ENCODE measurements around the gene PDCL2. TPM values are rescaled to one million over a fixed set of nuclear protein-coding genes. Genes with fewer than 3 reads are reported as not detected.
"Not testable (repeated sequence)": the region's sequence is repeated elsewhere in the genome, so short reads cannot be mapped to it uniquely, and the experiment has no call there.

PDCL2 gene
- total RNA-seq, 2 experiments from 2014 or later = not detected

DNA sequence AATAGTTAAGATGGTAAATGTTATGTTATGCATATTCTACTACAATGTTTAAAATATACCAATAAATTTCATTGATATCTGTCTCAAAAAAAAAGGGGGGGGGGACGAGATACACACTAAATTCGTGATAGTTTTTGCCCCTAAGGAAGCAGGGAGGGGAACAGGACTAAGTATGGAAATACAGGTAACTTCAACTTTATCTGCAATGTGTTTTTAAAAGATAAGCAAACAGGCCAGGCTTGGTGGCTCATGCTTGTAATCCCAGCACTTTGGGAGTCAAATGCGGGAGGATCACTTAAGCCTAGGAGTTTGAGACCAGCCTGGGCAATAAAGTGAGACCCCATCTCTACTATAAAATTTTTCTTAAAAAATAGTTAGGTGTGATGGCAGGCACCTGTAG, 31.9 kb downstream of the PDCL2 start:
- H3K9me3 ChIP-seq (ENCODE audit: control insufficient read depth in 1 of 2, insufficient read depth in 1 of 2, low read length in 2 of 2) = no peaks in the 10 kb centered on the region
- no peaks in the 10 kb centered on the region for H3K36me3 ChIP-seq (ENCODE audit: insufficient read depth, low read length)
- no peaks in the 10 kb centered on the region for H3K27me3 ChIP-seq (ENCODE audit: control insufficient read depth in 1 of 2, insufficient read depth in 2 of 2, low read length in 2 of 2)
- H3K27ac ChIP-seq (ENCODE audit: low read depth in 1 of 2, low read length in 2 of 2) = no peak overlapping the region
- H3K4me1 ChIP-seq (ENCODE audit: insufficient read depth, low read length) = no peaks in the 10 kb centered on the region
- no peak overlapping the region for H3K4me3 Mint-ChIP-seq
- no peaks in the 10 kb centered on the region for H3K36me3 Mint-ChIP-seq (ENCODE audit: low read depth)
- intact Hi-C loops (cut with DNase I, micrococcal nuclease) = no loop called here
- no peaks in the 10 kb centered on the region for H3K4me1 Mint-ChIP-seq (ENCODE audit: low read depth)
- ChIA-PET CTCF (no interaction called here), POLR2A (no interaction called here)
- DNase-seq = no peak
- no peak overlapping the region for H3K4me3 ChIP-seq (ENCODE audit: low read length)
- peaks cover 4% of the 10 kb centered on the region for H3K27me3 Mint-ChIP-seq
- H3K9me3 Mint-ChIP-seq = no peaks in the 10 kb centered on the region
- no peak overlapping the region for H3K27ac Mint-ChIP-seq
- ATAC-seq (ENCODE audit: poor library complexity) = no peak
- TF ChIP-seq, protein P1, sequence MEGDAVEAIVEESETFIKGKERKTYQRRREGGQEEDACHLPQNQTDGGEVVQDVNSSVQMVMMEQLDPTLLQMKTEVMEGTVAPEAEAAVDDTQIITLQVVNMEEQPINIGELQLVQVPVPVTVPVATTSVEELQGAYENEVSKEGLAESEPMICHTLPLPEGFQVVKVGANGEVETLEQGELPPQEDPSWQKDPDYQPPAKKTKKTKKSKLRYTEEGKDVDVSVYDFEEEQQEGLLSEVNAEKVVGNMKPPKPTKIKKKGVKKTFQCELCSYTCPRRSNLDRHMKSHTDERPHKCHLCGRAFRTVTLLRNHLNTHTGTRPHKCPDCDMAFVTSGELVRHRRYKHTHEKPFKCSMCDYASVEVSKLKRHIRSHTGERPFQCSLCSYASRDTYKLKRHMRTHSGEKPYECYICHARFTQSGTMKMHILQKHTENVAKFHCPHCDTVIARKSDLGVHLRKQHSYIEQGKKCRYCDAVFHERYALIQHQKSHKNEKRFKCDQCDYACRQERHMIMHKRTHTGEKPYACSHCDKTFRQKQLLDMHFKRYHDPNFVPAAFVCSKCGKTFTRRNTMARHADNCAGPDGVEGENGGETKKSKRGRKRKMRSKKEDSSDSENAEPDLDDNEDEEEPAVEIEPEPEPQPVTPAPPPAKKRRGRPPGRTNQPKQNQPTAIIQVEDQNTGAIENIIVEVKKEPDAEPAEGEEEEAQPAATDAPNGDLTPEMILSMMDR (IDR thresholded peaks at IDR 0.05) = no peak

DNA sequence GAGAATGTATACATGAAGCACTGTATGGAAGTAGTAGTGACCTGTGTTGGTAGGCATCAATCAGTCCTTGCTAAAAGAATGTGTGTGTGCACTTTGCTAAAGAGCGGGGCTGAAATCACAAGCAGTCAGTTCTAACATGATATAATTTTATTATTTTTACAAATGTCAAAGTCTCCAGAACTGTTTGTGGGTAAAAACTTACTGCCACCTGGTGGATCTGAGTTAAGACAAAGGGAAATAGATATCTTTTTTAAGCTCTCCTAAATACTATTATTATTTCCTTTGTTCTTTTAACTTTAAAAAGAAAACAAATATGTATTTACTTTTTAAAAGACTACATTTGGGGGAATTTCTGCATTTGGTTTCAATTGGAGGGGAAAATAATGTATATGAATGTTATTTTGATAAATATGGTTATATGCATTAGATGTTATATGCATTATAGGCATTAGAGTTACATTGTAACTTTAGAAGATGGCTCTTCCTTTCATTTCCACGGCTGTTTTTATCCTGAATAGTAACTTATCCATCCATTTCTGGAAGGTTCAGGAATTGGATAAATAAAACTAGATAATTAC, 37.5 kb downstream of the PDCL2 start:
- peak in 4 of 14 experiments; percentile 10 to 65 (median 62) for DNase-seq
- H3K9me3 ChIP-seq (ENCODE audit: control insufficient read depth in 1 of 2, insufficient read depth in 1 of 2, low read length in 2 of 2) = no peaks in the 10 kb centered on the region
- CTCF ChIA-PET = interaction anchor here (0.7 to 1.5 kb wide), 9 partner anchors 8 to 242 kb away, joined by 3 to 5 read pairs (median 4); partner anchors contain the start of genes SRD5A3 and TMEM165
- no peak overlapping the region for H3K27ac ChIP-seq (ENCODE audit: low read depth in 1 of 2, low read length in 2 of 2)
- POLR2A ChIA-PET = interaction anchor here (0.7 to 1.1 kb wide), 2 partner anchors 9 to 10 kb away, joined by 3 to 5 read pairs; no protein-coding TSS in a partner anchor
- H3K4me3 ChIP-seq (ENCODE audit: low read length) = no peak overlapping the region
- Mint-ChIP-seq H3K27ac (no peak overlapping the region), H3K9me3 (no peaks in the 10 kb centered on the region), H3K36me3 (ENCODE audit: low read depth) (no peaks in the 10 kb centered on the region), H3K27me3 (peaks cover 4% of the 10 kb centered on the region), H3K4me3 (no peak overlapping the region), H3K4me1 (ENCODE audit: low read depth) (no peaks in the 10 kb centered on the region)
- no peaks in the 10 kb centered on the region for H3K27me3 ChIP-seq (ENCODE audit: control insufficient read depth in 1 of 2, insufficient read depth in 2 of 2, low read length in 2 of 2)
- no peaks in the 10 kb centered on the region for H3K36me3 ChIP-seq (ENCODE audit: insufficient read depth, low read length)
- no peaks in the 10 kb centered on the region for H3K4me1 ChIP-seq (ENCODE audit: insufficient read depth, low read length)
- TF ChIP-seq, protein P1 (IDR thresholded peaks at IDR 0.05) = peak; percentile 78
- peak; percentile 55 for ATAC-seq (ENCODE audit: poor library complexity)
- intact Hi-C loops (cut with DNase I, micrococcal nuclease) = loop anchor here (1.0 to 10.0 kb wide), 9 partner anchors 107 to 1353 kb away; partner anchors contain the start of genes SRD5A3 (in 2 of the 2) and REST (in 1 of the 2)

DNA sequence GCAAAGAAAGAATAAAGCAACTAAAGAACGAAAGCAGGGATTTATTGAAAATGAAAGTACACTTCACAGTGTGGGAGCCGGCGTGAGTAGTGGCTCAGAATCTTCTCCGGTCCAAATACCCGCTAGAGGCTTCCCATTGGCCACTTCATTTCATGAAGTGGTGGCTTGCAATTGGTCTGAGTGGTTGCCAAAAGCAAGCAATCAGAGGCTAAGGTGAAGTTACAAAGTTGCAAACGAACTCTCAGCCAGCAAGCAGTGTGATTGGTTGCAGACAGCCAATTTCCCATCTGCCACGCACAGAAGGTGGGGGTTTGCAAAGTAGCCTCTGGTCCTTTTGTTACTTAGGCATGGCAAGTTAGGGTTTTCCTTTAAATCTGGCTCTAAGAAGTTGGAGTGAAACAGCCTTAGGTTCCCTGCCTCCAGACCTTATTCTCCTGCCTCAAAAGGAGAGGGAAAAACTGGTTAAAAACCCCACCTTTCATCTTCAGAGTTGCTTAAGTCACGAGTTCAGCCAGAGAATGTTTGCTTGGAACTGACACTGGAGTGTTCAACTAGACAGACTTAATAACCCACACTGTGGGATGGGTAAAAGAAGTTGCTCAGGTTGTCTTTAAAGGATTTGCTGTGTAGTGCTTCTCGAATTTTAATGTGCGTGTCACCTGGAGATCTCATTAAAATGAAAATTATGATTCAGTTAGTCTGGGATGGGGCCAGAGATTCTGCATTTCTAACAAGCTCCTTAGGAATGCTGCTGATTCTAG, 38.4 kb downstream of the PDCL2 start:
- H3K9me3 Mint-ChIP-seq = no peaks in the 10 kb centered on the region
- ChIA-PET POLR2A (interaction anchor here (1.1 kb wide), 1 partner anchor 11 kb away, joined by 3 read pairs; no protein-coding TSS in a partner anchor), CTCF (interaction anchor here (1.5 kb wide), 1 partner anchor 241 kb away, joined by 4 read pairs; no protein-coding TSS in a partner anchor)
- no peaks in the 10 kb centered on the region for H3K9me3 ChIP-seq (ENCODE audit: control insufficient read depth in 1 of 2, insufficient read depth in 1 of 2, low read length in 2 of 2)
- H3K4me1 ChIP-seq (ENCODE audit: insufficient read depth, low read length) = no peaks in the 10 kb centered on the region
- H3K4me1 Mint-ChIP-seq (ENCODE audit: low read depth) = no peaks in the 10 kb centered on the region
- intact Hi-C loops (cut with DNase I, micrococcal nuclease) = loop anchor here (2.0 to 10.0 kb wide), 7 partner anchors 106 to 1354 kb away; partner anchors contain the start of genes REST (in 1 of the 2) and SRD5A3 (in 1 of the 2)
- peak overlapping the region; percentile 9 for H3K4me3 ChIP-seq (ENCODE audit: low read length)
- H3K27ac ChIP-seq (ENCODE audit: low read depth in 1 of 2, low read length in 2 of 2) = no peak overlapping the region
- no peaks in the 10 kb centered on the region for H3K36me3 Mint-ChIP-seq (ENCODE audit: low read depth)
- H3K27ac Mint-ChIP-seq = no peak overlapping the region
- no peak for ATAC-seq (ENCODE audit: poor library complexity)
- no peaks in the 10 kb centered on the region for H3K27me3 ChIP-seq (ENCODE audit: control insufficient read depth in 1 of 2, insufficient read depth in 2 of 2, low read length in 2 of 2)
- DNase-seq = peak in 4 of 14 experiments; percentile 14 to 63 (median 49)
- TF ChIP-seq, protein P1 (IDR thresholded peaks at IDR 0.05) = no peak
- H3K4me3 Mint-ChIP-seq = no peak overlapping the region
- peaks cover 4% of the 10 kb centered on the region for H3K27me3 Mint-ChIP-seq
- no peaks in the 10 kb centered on the region for H3K36me3 ChIP-seq (ENCODE audit: insufficient read depth, low read length)

DNA sequence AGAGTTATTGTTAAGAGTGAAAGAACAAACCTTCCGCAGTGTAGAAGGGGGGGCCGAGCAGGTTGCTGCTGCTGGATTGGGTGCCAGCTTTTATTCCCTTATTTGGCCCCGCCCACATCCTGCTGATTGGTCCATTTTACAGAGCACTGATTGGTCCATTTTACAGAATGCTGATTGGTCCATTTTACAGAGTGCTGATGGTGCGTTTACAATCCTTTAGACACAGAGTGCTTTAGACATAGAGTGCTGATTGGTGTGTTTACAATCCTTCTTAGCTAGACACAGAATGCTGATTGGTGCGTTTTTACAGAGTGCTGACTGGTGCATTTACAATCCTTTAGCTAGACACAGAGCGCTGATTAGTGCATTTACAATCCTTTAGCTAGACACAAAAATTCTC, 40.1 kb downstream of the PDCL2 start:
- intact Hi-C loops (cut with DNase I, micrococcal nuclease) = loop anchor here (5.0 to 10.0 kb wide), 5 partner anchors 105 to 1355 kb away; partner anchors contain the start of gene REST (in 1 of the 2)
- H3K4me3 Mint-ChIP-seq; H3K36me3 Mint-ChIP-seq (ENCODE audit: low read depth); POLR2A ChIA-PET; H3K36me3 ChIP-seq (ENCODE audit: insufficient read depth, low read length); H3K27me3 Mint-ChIP-seq; H3K9me3 ChIP-seq (ENCODE audit: control insufficient read depth in 1 of 2, insufficient read depth in 1 of 2, low read length in 2 of 2); H3K9me3 Mint-ChIP-seq; H3K4me1 ChIP-seq (ENCODE audit: insufficient read depth, low read length); H3K4me3 ChIP-seq (ENCODE audit: low read length); H3K27ac Mint-ChIP-seq; ATAC-seq (ENCODE audit: poor library complexity); H3K4me1 Mint-ChIP-seq (ENCODE audit: low read depth); H3K27ac ChIP-seq (ENCODE audit: low read depth in 1 of 2, low read length in 2 of 2); H3K27me3 ChIP-seq (ENCODE audit: control insufficient read depth in 1 of 2, insufficient read depth in 2 of 2, low read length in 2 of 2): not testable (repeated sequence)
- DNase-seq = peak in 2 of 14 experiments; percentile 9 to 11
- CTCF ChIA-PET = interaction anchor here (1.3 kb wide), 1 partner anchor 206 kb away, joined by 3 read pairs; the partner anchor contains the start of gene SRD5A3
